Peyer's patch (tissue), 4 donors: ENCODE results near the gene NOCT. TPM values are rescaled to one million over a fixed set of nuclear protein-coding genes. Genes with fewer than 3 reads are reported as not detected.
"Not testable (repeated sequence)": the region's sequence is repeated elsewhere in the genome, so short reads cannot be mapped to it uniquely, and the experiment has no call there.

Experiments
- DNase-seq, 3 donors: peaks; one replicate each; pipeline ENCODE4 v3.0.0-alpha.2; 2017 to 2019
- H3K27ac ChIP-seq, 4 donors: fragments of 200-600 bp; sonication (generic); one replicate each; pipeline ENCODE4 v1.5.1; 2016 to 2019
- H3K27me3 ChIP-seq, 2 donors: fragments of 200-600 bp; sonication (generic); one replicate each; pipeline ENCODE4 v1.5.1; 2019
- H3K36me3 ChIP-seq, 3 donors: fragments of 200-600 bp; sonication (generic); one replicate each; pipeline ENCODE4 v1.5.1; 2016 to 2019
- H3K4me1 ChIP-seq, 4 donors: fragments of 200-600 bp; sonication (generic); one replicate each; pipeline ENCODE4 v1.5.1; 2016 to 2019
- H3K4me3 ChIP-seq, 4 donors: fragments of 200-600 bp; sonication (generic); 1 replicate in 3 of 4; 2 replicates in 1 of 4; pipeline ENCODE4 v1.5.1; 2016 to 2019; ENCODE audit warnings: mild to moderate bottlenecking in 1 of 4
- H3K9me3 ChIP-seq, 4 donors: fragments of 200-600 bp; sonication (generic); one replicate each; pipeline ENCODE4 v1.5.1; 2016 to 2019; ENCODE audit warnings: mild to moderate bottlenecking in 1 of 4
- CTCF ChIP-seq, 6 experiments: fragments of 450-650 bp in 4 of 6; fragments of 200-600 bp in 2 of 6; sonication (generic) in 1 of 6; IDR thresholded peaks; one replicate each; pipeline ENCODE4 v1.5.1; 2017 to 2019; ENCODE audit warnings: antibody characterized with exemption in 6 of 6, mild to moderate bottlenecking in 3 of 6, moderate library complexity in 1 of 6
- POLR2A ChIP-seq, 2 donors: fragments of 450-650 bp; IDR thresholded peaks; one replicate each; pipeline ENCODE4 v1.5.1; 2017; ENCODE audit warnings: antibody characterized with exemption in 2 of 2, mild to moderate bottlenecking in 2 of 2, moderate library complexity in 2 of 2
- total RNA-seq, 4 donors: library from RNA; depleted of rRNA; stranded (reverse); fragments of >200 nt; gene quantifications; one replicate each; pipeline ENCODE4 v1.1.0, GENCODE V29; 2016

The NOCT gene
- total RNA-seq, 4 donors from 2014 or later: 5.4 to 26.4 (median 11.0) TPM

DNA sequence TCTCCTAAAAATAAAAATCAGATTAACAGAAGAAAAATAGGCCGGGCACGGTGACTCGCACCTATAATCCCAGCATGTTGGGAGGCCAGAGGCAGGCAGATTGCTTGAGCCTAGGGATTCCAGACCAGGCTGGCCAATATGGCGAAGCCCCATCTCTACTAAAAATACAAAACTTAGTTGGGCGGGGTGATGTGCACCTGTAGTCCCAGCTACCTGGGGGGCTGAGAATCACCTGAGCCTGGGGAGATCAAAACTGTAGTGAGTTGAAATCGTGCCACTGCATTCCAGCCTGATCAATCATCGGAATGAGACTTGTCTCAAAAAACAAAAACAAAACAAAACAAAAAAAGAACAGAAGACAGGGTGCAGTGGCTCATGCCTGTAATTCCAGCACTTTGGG is 32.8 kb upstream of the NOCT start:
- no peak for TF ChIP-seq CTCF (IDR thresholded peaks at IDR 0.05)
- no peak for TF ChIP-seq POLR2A (IDR thresholded peaks at IDR 0.05)
- H3K27ac ChIP-seq: peak overlapping the region in 1 of 4 donors; percentile 16
- no peak for DNase-seq
- H3K4me1 ChIP-seq: no peaks in the 10 kb centered on the region
- H3K9me3 ChIP-seq: no peaks in the 10 kb centered on the region
- H3K36me3 ChIP-seq: no peaks in the 10 kb centered on the region
- H3K4me3 ChIP-seq: no peak overlapping the region
- H3K27me3 ChIP-seq: no peaks in the 10 kb centered on the region

- Histone ChIP-seq H3K9me3 (no peaks in the 10 kb centered on the region), H3K27ac (no peak overlapping the region), H3K4me1 (no peaks in the 10 kb centered on the region), H3K4me3 (no peak overlapping the region), H3K36me3 (no peaks in the 10 kb centered on the region), H3K27me3 (no peaks in the 10 kb centered on the region)
- DNase-seq: no peak
- no peak for TF ChIP-seq CTCF (IDR thresholded peaks at IDR 0.05)
- no peak for TF ChIP-seq POLR2A (IDR thresholded peaks at IDR 0.05)
Measured at GRCh38 chr4:138983690-138984089, 31.9 kb upstream of the NOCT start.

GRCh38 chr4:138984647-138985046 is 30.9 kb upstream of the NOCT start:
- TF ChIP-seq POLR2A (IDR thresholded peaks at IDR 0.05): no peak
- TF ChIP-seq CTCF (IDR thresholded peaks at IDR 0.05): no peak
- Histone ChIP-seq H3K4me3 (no peak overlapping the region), H3K4me1 (no peaks in the 10 kb centered on the region), H3K36me3 (no peaks in the 10 kb centered on the region), H3K27me3 (no peaks in the 10 kb centered on the region), H3K27ac (no peak overlapping the region), H3K9me3 (no peaks in the 10 kb centered on the region)
- no peak for DNase-seq

DNA sequence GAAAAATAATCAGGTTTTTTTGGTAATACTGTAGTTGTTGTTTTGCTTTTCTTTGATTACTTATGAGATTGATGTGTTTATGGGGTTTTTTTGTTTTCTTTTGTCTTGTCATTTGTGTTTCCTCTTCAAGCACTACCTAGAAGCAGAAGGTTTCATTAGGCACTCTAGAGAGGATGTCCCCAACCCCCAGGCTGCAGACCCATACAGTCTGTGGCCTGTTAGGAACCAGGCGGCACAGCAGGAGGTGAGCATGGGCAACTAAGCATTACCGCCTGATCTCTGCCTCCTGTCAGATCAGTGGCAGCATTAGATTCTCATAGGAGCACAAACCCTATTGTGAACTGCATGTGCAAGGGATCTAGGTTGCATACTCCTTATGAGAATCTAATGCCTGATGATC is 22.9 kb upstream of the NOCT start:
- no peaks in the 10 kb centered on the region for H3K36me3 ChIP-seq
- DNase-seq: no peak

GRCh38 chr4:138996090-138996489 is 19.5 kb upstream of the NOCT start:
- Histone ChIP-seq H3K36me3 (no peaks in the 10 kb centered on the region), H3K27ac (no peak overlapping the region), H3K27me3 (no peaks in the 10 kb centered on the region), H3K4me1 (no peaks in the 10 kb centered on the region), H3K9me3 (no peaks in the 10 kb centered on the region), H3K4me3 (no peak overlapping the region)
- DNase-seq: no peak
- TF ChIP-seq POLR2A (IDR thresholded peaks at IDR 0.05) (no peak), CTCF (IDR thresholded peaks at IDR 0.05) (no peak)

More for the DNA sequence above, 22.9 kb upstream of the NOCT start:
- Histone ChIP-seq H3K9me3 (no peaks in the 10 kb centered on the region), H3K4me1 (no peaks in the 10 kb centered on the region), H3K27me3 (no peaks in the 10 kb centered on the region), H3K27ac (no peak overlapping the region), H3K4me3 (no peak overlapping the region)
- TF ChIP-seq POLR2A (IDR thresholded peaks at IDR 0.05): no peak
- no peak for TF ChIP-seq CTCF (IDR thresholded peaks at IDR 0.05)

GRCh38 chr4:138999666-139000065 is 15.9 kb upstream of the NOCT start:
- TF ChIP-seq CTCF (IDR thresholded peaks at IDR 0.05): no peak
- no peak for TF ChIP-seq POLR2A (IDR thresholded peaks at IDR 0.05)
- no peak overlapping the region for H3K4me3 ChIP-seq
- DNase-seq: no peak
- no peaks in the 10 kb centered on the region for H3K27me3 ChIP-seq
- H3K36me3 ChIP-seq: no peaks in the 10 kb centered on the region
- H3K27ac ChIP-seq: no peak overlapping the region
- H3K9me3 ChIP-seq: no peaks in the 10 kb centered on the region
- H3K4me1 ChIP-seq: no peaks in the 10 kb centered on the region

GRCh38 chr4:139000134-139000533 is 15.4 kb upstream of the NOCT start:
- H3K27me3 ChIP-seq: not testable (repeated sequence)

DNA sequence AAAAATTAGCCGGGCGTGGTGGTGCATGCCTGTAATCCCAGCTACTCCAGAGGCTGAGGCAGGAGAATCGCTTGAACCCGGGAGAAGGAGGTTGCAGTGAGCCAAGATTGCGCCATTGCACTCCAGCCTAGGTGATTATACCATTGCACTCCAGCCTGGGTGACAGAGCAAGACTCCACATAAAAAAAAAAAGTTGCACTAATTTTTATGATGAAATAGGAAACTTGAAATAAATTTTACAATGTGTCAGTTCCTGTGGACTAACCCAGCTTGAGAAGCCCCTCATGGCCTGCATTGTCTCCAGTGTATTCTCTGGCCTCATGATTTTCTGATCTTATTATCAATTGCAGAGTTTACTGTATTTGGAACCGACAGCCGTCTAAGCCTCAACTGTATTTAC is 14.2 kb upstream of the NOCT start:
- DNase-seq, H3K4me3 ChIP-seq, H3K27ac ChIP-seq, H3K9me3 ChIP-seq, H3K4me1 ChIP-seq, H3K36me3 ChIP-seq, H3K27me3 ChIP-seq: not testable (repeated sequence)

More at GRCh38 chr4:139000134-139000533, 15.4 kb upstream of the NOCT start:
- not testable (repeated sequence) for H3K9me3 ChIP-seq, H3K4me1 ChIP-seq, H3K27ac ChIP-seq, H3K36me3 ChIP-seq, H3K4me3 ChIP-seq, DNase-seq

GRCh38 chr4:139003668-139004067 is 11.9 kb upstream of the NOCT start:
- not testable (repeated sequence) for H3K27me3 ChIP-seq, DNase-seq, H3K27ac ChIP-seq, H3K36me3 ChIP-seq, H3K9me3 ChIP-seq, H3K4me3 ChIP-seq, H3K4me1 ChIP-seq
